ENCODE results near the gene ETS2. TPM values are rescaled to one million over a fixed set of nuclear protein-coding genes. Genes with fewer than 3 reads are reported as not detected.

The ETS2 gene
- total RNA-seq, 1 donor from 2014 or later = 16.2 TPM

DNA sequence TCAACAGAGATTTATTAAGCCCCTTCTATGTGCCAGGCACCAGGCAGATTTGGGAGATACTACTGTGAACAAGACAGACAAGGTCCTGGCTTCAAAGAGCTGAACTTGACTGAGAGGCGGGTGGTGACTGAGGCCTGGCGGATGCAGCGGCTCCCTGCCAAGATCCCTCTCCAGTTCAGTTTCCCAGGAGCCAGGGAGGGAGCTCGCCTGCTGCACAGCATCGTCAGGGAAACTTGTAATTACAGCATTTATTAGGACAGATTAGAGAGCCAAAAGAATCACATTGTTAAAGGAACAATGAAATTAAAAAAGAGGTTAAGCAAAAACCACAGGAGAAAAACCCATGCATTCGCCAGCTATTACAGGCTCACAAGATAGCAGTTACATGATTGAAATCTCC is 55.3 kb downstream of the ETS2 start:
- Mint-ChIP-seq H3K27ac (ENCODE audit: unreplicated experiment) (no peak overlapping the region), H3K4me3 (ENCODE audit: unreplicated experiment) (no peak overlapping the region), H3K36me3 (ENCODE audit: unreplicated experiment) (no peaks in the 10 kb centered on the region), H3K27me3 (ENCODE audit: unreplicated experiment) (peaks cover 2% of the 10 kb centered on the region), H3K9me3 (ENCODE audit: unreplicated experiment) (peaks cover 3% of the 10 kb centered on the region), H3K4me1 (ENCODE audit: low read depth, unreplicated experiment) (no peaks in the 10 kb centered on the region)
- DNase-seq = no peak
- TF ChIP-seq, protein P1, sequence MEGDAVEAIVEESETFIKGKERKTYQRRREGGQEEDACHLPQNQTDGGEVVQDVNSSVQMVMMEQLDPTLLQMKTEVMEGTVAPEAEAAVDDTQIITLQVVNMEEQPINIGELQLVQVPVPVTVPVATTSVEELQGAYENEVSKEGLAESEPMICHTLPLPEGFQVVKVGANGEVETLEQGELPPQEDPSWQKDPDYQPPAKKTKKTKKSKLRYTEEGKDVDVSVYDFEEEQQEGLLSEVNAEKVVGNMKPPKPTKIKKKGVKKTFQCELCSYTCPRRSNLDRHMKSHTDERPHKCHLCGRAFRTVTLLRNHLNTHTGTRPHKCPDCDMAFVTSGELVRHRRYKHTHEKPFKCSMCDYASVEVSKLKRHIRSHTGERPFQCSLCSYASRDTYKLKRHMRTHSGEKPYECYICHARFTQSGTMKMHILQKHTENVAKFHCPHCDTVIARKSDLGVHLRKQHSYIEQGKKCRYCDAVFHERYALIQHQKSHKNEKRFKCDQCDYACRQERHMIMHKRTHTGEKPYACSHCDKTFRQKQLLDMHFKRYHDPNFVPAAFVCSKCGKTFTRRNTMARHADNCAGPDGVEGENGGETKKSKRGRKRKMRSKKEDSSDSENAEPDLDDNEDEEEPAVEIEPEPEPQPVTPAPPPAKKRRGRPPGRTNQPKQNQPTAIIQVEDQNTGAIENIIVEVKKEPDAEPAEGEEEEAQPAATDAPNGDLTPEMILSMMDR (IDR thresholded peaks at IDR 0.05; ENCODE audit: partially characterized antibody, unreplicated experiment) = no peak

DNA sequence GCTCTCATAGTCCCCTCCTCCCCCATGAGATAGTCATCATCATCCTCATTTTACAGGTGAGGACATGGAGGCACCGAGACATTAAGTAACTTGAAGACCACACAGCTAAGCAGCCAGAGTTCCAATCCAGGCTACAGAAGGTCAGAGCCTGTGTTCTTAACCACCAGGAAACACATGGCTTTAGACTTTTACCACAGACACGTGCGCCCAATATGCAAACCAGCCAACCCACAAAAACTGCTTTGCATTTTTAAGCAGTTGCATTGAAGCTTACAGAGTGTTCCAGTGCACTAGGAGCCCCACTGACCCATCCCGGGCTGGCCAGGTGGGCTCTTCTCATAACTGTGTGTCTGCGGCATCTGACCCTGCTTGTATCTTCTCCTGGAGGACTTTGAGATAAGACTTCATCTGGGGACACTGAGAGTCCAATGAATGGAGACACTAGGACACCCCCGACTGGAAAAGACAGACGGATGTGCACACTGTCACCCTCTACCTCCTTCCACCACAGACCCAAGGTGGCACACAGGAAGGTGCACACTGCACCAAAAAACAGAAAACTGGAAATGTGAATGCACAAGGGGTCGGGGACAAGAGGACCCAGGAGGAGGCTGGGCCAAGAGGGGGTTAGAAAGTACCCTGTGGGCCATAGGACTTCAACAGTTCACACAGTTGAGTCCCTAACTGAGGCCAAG is 56.4 kb downstream of the ETS2 start:
- no peak overlapping the region for H3K27ac Mint-ChIP-seq (ENCODE audit: unreplicated experiment)
- H3K4me3 Mint-ChIP-seq (ENCODE audit: unreplicated experiment) = no peak overlapping the region
- H3K27me3 Mint-ChIP-seq (ENCODE audit: unreplicated experiment) = peaks cover 2% of the 10 kb centered on the region
- H3K4me1 Mint-ChIP-seq (ENCODE audit: low read depth, unreplicated experiment) = no peaks in the 10 kb centered on the region
- no peaks in the 10 kb centered on the region for H3K36me3 Mint-ChIP-seq (ENCODE audit: unreplicated experiment)
- peaks cover 6% of the 10 kb centered on the region for H3K9me3 Mint-ChIP-seq (ENCODE audit: unreplicated experiment)
- no peak for DNase-seq
- TF ChIP-seq, protein P1 (IDR thresholded peaks at IDR 0.05; ENCODE audit: partially characterized antibody, unreplicated experiment) = no peak

DNA sequence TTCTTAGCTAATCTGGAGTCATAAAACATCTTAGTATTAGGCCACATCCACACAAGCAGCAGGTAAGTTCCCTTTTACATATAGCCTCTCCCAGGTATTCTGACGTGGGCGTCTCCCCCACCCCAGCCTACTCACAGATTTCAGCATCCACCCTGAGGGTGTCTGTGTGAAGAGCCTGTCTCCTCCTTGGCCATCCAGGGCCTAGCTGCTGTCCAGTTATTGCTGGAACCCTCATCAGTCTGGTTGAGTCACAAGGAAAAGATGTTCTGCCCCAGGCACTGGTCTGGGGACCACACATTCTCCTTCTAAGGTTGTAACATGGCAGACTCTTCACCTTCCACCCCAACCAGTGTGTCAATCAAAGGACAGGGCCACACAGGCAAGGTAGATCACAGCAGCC is 57.6 kb downstream of the ETS2 start:
- Mint-ChIP-seq H3K27ac (ENCODE audit: unreplicated experiment) (no peak overlapping the region), H3K36me3 (ENCODE audit: unreplicated experiment) (no peaks in the 10 kb centered on the region), H3K4me3 (ENCODE audit: unreplicated experiment) (no peak overlapping the region), H3K9me3 (ENCODE audit: unreplicated experiment) (peaks cover 6% of the 10 kb centered on the region), H3K27me3 (ENCODE audit: unreplicated experiment) (peaks cover 2% of the 10 kb centered on the region), H3K4me1 (ENCODE audit: low read depth, unreplicated experiment) (no peaks in the 10 kb centered on the region)
- TF ChIP-seq, protein P1 (IDR thresholded peaks at IDR 0.05; ENCODE audit: partially characterized antibody, unreplicated experiment) = no peak
- DNase-seq = no peak

DNA sequence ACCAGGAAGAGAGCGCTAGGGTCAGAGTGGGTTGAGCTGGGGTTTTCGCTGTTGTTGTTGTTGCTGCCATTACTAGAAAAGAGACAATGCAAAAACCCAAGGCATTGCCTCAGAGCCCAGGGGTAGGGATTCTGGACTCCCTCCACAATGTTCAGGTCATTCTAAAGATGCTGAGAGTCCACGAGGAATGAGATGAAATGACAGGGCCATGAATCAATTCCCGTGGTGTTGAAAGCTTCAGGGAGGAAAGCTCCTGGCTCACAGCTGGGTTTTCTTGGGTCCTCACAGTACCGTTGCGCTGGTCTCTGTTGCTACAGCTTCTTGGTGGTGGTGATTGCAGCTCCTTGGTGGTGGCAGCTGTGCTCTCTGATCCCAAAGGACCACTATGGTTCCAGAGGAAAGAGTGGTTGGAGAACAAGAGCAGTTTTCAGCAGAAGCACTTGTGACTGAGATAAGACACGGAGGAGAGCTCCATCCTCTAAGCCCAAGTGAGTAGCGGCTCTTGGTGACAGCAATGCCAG is 58.2 kb downstream of the ETS2 start:
- TF ChIP-seq, protein P1 (IDR thresholded peaks at IDR 0.05; ENCODE audit: partially characterized antibody, unreplicated experiment) = no peak
- Mint-ChIP-seq H3K27ac (ENCODE audit: unreplicated experiment) (no peak overlapping the region), H3K4me1 (ENCODE audit: low read depth, unreplicated experiment) (no peaks in the 10 kb centered on the region), H3K9me3 (ENCODE audit: unreplicated experiment) (peaks cover 6% of the 10 kb centered on the region), H3K36me3 (ENCODE audit: unreplicated experiment) (no peaks in the 10 kb centered on the region), H3K27me3 (ENCODE audit: unreplicated experiment) (peaks cover 2% of the 10 kb centered on the region), H3K4me3 (ENCODE audit: unreplicated experiment) (no peak overlapping the region)
- DNase-seq = no peak

DNA sequence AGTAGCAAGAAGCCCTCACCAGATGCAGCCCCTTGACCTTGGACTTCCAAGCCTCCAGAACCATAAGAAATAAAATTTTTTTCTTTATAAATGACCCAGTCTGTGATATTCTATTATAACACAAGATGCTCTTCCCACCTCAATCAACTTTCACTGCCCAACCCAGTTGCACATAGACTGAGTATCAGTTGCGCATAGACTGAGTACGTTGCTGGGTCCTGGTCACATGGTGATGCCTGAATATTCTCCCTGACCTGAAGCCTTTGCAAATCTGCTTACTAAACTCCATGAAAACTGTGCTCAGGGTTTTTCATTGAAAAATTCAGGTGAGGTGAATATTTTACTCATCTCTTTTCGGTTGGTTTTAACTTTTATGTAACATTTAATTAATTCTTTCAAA is 59.2 kb downstream of the ETS2 start:
- H3K4me3 Mint-ChIP-seq (ENCODE audit: unreplicated experiment) = no peak overlapping the region
- H3K4me1 Mint-ChIP-seq (ENCODE audit: low read depth, unreplicated experiment) = no peaks in the 10 kb centered on the region
- no peak for DNase-seq
- peaks cover 6% of the 10 kb centered on the region for H3K9me3 Mint-ChIP-seq (ENCODE audit: unreplicated experiment)
- peaks cover 2% of the 10 kb centered on the region for H3K27me3 Mint-ChIP-seq (ENCODE audit: unreplicated experiment)
- H3K27ac Mint-ChIP-seq (ENCODE audit: unreplicated experiment) = no peak overlapping the region
- TF ChIP-seq, protein P1 (IDR thresholded peaks at IDR 0.05; ENCODE audit: partially characterized antibody, unreplicated experiment) = no peak
- H3K36me3 Mint-ChIP-seq (ENCODE audit: unreplicated experiment) = no peaks in the 10 kb centered on the region

All from glutamatergic neuron (in vitro differentiated cells).